Liver (tissue), 3 donors: ENCODE data around the gene IL18BP.

Experiments used
- CTCF ChIP-seq: fragments of 150-350 bp; IDR thresholded peaks from 2 replicates; pipeline ENCODE4 v1.5.1; 2017; ENCODE audit warnings: improper control_type of control experiment, low read depth, low read length; ENCODE audit not compliant: missing input control
- JUND ChIP-seq, 2 donors: IDR thresholded peaks; 2 replicates each; pipeline ENCODE4 v1.6.1; 2016; ENCODE audit warnings: antibody characterized with exemption in 2 of 2
- REST ChIP-seq: IDR thresholded peaks from 2 replicates; pipeline ENCODE4 v1.6.1; 2016; ENCODE audit warnings: antibody characterized with exemption, mild to moderate bottlenecking
- YY1 ChIP-seq: IDR thresholded peaks from 2 replicates; pipeline ENCODE4 v1.6.1; 2016; ENCODE audit warnings: antibody characterized with exemption, mild to moderate bottlenecking
- donor health status: healthy.
- donor health status: healthy.

- TF ChIP-seq CTCF, result no peak
- TF ChIP-seq JUND (IDR thresholded peaks at IDR 0.05), result no peak
- TF ChIP-seq REST, result no peak
- no peak for TF ChIP-seq YY1
Observed at GRCh38 chr11:72009156-72009555, 10.4 kb downstream of the IL18BP start.
